NCI-H226 (cell line): ENCODE measurements around the gene SP6.

Source experiments
- DNase-seq: peaks from one replicate; pipeline ENCODE4 v3.0.0-alpha.2; 2015

The SP6 gene

DNA sequence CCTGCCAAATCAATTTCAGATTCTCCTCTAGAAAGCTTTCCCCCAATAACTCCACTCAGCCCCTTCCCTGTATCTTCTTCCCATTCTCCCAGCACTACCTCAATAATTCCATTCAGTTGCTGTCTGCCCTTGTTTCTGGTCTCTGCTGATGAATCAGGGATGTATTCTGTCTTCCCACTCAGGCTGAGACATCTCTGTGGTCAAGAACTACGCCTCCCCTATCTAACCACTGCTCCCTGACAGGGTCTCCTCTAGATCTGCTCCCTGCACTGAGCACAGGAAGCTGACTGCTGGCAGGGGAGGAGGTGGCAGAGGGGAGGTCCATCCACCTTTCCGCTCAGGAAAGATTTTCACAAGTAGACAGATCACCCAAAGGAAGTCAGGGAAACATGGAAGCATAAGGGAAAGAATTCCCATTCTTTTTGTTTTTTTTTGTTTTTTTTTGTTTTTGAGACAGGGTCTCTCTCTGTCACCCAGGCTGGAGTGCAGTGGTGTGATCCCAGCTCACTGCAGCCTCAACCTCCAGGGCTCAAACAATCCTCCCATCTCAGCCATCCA is 28.1 kb upstream of the SP6 start:
- DNase-seq: peak; percentile 82

DNA sequence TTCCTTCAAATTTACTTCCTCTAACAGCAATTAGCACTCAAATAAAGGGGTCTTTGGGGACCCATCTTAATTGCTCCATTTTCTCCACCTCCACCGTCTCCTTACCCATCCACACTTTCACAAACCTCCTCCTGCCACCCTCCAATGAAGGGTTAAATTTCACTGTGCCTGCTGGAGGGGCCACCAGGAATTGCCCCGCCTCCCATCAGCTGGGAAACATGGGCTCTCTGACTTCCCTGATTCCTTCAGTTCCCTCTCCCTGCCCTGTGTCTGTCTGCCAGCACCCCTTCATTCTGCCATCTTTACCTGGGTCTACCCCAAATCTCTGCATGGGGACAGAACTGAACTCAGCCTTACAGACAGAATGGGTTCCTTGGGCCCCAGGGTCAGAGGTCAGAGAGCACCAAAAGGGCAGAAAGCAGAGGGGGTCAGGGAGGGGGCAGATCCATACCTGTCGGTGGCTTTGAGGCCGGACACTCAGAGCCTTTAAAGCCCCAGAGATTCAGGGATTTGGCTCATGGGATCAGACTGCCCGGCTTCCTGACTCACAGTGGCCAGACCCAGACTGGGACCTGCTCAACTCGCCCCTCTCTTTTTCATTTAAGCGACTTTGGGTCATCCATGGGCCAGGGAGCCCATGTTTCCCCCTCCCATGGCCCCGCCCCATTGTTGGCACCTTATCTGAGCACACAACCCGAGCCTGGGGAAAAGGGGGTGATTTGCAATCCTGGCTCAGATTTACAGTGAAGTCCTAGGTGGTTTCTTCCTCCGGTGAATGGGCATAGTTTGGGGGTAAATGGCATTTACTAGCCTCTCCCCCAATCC is 27.5 kb upstream of the SP6 start:
- peak; percentile 9 for DNase-seq

DNA sequence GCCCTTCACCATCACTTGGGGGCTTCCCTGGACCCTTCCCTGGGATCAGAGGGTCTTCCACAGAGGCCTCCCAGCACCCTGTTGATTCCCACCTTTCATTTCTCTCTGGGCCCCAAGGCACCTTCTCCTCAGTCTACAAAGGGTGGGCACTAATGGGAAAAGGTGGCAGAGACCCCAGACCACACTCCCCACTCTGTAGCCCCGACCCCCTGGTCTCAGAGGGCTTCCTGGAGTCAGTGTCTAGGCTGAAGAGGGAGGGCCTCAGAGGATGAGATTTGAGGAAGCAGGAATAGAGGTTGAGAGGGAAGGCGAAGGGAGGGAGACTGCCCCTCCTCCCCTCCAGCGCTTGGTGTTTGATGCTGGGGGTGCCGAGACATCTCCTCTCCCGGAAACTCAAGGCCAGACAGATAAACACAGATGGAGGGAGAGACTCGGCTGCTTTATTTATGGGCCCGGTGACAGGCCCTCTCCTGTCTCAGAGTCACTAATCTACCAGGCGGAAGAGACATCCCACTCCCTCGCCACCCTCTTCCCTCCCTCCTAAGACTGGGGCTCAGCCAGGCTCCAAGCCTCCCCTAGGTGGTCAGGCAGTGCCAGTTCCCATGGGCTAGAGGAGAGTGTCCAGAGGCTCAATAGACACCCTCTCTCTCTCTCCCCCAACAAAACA is 26.5 kb upstream of the SP6 start:
- no peak for DNase-seq

DNA sequence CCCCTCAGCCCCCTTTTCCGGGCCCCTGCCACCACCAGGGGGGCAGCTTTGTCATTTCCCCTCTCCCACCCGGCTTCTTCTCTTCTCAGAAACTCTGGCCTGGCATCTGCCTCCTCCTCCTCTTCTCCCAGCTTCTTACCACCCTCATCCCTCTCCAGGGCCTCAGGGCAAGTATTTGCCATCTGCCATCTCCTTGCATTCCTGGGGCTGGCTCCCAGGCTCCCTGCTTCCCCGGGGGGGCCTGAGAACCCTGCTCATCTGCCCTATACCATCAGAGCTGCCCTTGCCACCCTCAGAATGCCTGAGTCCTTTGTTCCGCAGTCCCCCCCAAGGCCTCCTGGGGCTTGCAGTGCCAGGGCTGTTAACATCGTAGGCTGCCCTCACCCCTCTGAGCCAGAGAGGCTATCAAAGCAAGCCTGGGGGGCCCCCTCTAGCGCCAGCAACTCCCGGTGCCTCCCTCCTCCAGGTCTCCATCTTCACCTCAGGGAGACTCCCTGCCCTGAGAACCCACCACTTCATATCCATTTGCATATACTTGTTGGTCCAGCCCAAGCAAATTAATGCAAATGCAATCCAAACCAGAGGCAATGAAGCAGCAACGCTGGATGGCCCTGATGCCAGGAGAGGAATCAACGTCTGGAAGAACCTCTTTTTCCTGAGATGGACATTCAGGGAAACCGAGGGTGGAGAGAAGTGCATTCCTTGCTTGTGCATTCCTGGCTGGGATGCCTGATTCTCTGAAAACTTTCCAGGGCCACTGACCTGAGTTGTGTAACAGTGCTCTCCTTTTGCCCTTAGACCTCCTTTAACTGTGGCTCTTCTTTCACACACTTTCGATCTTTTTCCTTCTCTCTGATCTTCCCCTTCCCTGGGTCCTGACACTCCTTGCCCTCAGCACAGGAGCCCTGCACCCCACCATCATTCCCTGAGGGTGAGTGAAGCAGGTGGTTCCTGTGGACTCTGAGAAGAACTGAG is 24.3 kb upstream of the SP6 start:
- peak; percentile 64 for DNase-seq

DNA sequence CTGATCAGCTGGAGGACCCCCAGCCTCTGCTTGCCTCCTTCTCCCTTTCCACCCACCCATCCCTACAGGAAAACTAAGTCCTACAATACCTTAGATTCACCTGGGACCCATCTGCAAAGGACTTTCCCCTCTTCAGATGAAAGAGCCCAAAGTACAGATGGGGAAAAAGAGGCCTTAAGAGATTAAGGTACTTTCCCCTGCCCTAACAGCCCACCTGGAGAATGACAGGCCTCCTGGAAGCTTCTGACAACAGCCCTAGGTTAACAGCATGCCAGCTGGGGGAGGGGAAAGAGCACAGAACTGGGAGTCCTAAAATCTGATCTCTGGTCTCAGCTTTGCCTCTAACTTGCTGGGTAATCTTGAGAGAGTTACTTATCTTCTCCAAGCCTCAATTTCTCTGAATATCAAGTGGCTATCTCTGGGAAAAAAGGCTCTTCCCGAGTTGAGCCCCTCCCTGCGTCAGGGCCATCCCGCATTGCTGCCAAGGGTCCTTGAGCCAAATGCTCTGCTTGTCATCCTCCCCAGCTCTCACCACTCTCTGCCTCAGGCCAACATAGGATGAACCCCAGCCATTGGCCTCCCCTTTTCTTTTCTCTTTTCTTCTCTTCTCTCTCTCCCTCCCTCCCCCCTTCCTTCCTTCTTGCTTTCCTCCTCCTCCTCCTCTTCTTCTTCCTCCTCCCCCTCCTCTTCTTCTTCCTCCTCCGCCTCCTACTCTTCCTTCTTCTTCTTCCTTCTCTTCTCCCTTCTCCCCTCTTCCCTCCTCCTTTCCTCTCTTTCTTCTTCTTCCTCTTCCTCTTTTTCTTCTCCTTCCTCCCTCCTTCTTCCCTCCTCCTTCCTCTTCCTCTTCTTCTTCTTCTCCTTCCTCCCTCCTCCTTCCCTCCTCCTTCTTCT is 22.5 kb upstream of the SP6 start:
- no peak for DNase-seq

DNA sequence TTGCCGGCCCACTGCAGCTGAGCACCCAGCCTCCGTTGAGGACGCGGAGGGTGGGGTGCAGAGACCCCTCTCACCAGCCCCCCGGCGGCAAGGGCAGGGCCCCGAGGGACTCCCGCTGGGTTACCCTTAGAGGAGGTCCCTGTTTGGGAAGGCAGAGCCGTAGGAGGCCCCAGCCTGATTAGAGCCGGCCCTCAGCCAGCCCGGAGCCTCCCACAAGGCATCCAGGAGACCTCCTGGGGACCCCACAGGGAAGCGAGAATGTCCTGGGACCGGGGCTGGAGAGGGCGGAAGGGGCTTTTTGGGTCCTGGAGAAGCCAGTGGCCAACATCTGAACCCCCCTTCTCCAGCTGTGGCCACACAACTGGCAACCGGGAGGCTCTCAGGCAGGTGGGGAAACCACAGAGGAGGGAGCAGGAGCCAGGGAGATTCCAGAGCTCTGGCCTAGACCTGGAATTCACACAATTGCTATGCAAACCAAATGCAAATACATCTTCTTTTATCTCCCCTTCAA is 21.7 kb upstream of the SP6 start:
- peak; percentile 43 for DNase-seq

DNA sequence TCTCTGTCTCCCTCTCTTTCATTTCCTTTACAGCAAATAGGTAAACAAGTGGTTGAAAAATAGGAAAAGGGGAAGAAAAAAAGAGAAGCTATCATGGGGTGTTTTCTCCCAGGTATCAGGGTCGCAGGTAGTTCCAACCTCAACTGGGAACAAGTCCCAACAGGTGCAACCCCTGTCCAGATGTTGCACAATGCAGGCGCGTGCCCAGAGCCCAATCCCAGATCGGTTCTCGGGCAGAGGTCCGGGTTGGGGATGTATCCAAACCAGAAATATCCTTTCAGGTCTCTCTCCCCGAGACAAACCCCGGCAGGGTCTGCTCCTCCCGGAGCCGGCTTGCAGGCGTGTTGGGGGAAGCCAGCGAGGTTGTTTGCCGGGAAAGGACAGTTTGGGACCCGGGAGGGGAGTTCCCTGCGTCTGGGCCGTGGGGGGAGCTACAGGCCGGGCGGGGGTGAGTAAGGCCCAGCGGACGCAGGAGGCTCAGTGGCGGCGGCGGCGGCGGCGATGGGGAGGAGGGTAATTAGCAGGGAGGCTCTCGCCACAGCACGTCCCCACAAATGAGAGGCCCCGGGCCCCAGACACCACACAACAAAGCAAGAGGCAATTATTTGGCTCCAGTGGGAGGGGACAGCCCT is 21.2 kb upstream of the SP6 start:
- no peak for DNase-seq

DNA sequence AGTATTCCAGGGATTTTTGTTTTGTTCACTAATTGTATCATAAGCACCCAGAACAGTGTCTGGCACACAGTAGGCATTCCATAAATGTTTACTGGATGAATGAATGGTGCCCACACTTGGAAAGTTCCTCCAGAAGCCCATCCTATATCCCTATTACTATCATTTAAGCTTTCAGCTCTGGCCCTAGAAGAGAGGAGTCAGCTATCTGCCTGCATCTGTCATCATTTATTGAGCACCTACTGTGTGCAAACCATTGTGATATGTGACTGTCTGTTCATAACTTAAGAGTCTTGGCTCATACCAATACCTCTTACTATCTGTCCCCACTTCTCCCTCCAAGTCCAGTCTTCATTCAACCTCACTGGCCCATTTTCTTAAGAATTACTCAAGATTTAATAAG is 20.1 kb upstream of the SP6 start:
- DNase-seq: no peak

DNA sequence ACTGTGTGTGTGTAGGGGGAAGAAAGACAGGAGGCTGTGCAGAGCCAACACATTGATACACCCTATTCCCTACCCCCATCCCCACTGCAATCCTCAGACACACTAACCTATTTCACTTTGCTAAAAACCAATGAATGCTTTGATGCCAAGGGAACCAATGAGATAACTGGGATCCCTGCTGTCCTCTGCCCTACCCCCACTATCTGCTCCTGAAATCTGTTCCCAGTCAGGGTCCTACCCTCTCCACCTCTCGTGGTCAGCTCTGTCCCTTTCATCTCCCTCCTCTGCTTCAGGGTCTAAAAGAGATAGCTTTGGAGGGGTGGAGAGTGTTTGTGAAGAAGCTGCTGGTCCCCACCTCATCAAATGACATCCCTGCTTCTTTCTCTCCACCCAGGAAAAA is 19.1 kb upstream of the SP6 start:
- no peak for DNase-seq

DNA sequence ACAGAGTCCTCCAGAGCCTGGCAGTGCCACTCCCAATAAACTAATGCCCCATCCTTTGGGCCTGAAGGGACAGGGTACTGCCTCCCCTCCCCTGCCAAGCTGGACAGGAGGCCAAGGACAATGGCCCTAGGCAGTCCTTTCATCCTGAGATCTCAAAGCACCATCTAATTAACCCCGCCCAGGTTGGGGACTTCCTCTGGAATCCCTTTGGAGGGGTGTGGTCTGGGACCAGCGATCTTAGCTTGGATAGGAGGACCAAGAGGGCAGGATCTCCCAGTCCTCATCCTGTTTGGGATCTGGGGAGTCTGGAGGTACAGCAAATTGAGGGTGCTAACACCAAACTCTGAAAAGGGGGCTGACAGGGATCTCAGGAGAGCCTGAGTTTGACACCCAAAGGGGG is 18.2 kb upstream of the SP6 start:
- DNase-seq: no peak

DNA sequence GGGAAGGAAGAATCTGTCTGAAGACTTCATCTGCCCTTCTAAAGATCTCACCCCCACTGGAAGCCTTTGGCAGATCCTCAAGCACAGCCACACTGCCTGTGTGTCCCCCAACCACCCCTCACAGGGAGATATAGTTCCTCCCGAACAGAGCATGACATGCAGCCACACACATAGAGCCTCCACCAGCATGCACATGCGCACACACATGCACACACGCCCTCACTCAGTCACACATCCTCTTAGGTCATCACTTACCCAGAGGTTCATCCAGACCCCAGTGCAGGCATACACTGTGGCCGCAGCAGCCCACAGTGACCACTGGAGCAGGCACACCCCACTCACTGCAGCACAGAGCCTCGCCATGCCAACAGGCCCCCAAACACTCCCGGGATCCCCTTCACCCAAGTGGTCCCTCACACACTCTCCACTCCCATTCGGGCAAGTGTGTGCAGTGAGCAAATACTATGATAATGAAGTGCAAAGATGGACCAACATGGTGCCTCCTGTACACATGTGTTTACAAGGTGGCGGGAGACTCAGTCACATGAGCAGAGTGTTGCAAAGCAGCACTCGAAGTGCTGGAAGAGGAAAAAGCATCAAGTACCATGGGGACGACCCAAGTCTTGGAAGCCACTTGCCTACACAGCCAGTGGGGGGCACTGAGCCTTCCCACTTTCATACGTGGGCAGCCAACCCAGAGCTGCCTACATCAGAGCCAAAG is 17.0 kb upstream of the SP6 start:
- no peak for DNase-seq

DNA sequence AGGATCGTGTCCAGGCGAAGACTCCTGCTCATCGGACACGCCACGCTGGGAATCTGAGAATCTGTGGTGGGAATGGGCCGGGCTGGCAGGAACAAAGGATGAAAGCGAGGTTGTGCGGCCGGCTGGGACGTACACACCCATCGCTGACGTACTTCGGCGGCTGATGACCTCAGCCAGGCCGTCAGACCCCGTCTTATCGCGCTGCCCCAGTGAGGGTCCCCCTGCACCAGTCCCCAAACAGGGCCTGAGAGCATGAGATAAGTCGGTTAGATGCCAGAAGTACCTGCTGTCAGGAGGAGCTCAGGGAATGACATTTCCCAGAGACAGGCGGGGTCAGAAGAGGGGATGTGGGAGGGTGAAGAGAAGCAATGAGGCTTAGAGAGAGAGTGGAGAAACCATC is 16.0 kb upstream of the SP6 start:
- no peak for DNase-seq

DNA sequence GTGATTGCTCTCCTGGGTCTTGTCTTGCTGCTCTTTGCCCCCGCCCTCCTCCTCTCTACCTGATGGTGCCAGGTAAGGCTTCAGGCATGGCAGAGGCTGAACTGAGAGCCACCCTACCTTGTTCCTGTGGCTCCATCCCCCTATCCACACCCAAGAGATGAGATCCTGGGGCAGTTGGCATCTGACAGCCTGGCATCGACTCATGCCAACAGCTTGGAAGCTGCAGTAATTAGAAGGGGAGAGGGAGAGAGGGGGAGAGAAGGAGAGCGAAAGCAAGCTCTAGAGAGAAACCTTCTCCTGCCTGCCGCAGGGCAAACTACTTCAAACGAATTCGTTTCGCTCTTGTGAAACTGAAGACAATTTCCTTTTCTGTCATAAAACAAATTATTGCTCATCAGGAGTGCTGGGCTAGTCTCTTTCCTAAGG is 13.8 kb upstream of the SP6 start:
- no peak for DNase-seq

DNA sequence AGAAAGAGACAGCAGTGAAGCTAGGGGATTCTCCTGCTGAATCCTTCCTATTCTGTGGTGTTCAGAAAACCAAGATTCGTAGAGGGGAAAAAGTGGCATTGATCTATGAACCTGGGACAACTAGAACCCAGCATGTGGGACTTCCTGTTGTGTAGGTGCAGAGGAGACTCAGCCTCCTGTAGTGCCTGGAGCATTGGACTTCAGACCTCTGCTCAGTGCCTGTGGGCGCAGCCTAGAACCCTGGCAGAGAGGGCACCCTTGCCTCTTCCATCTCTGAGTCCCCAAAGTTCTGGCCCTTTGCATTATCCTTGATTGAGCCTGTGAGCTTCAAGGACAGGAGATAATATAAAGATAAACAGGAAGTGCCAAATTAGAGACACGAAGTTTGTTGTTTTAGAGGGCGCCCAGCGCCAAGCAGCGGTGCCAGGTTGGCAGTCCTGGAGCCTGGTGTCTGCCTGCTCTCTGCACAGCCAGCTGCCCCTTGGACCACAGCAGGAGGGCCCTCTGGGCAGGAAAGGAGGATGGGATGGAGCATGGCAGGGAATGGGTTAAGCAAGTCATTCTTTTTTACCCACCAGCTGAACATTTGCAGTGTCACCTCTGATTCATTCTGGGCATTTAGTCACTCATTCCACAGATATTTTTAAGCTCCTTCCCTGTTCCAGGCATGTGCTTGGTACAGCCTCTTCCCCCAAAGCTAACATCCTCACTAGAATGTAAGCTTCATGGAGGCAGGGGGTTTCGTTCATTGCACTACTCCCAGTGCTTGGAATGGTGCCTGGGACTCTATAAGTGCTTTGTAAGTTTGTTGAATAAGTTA is 11.9 kb upstream of the SP6 start:
- DNase-seq: peak; percentile 84

DNA sequence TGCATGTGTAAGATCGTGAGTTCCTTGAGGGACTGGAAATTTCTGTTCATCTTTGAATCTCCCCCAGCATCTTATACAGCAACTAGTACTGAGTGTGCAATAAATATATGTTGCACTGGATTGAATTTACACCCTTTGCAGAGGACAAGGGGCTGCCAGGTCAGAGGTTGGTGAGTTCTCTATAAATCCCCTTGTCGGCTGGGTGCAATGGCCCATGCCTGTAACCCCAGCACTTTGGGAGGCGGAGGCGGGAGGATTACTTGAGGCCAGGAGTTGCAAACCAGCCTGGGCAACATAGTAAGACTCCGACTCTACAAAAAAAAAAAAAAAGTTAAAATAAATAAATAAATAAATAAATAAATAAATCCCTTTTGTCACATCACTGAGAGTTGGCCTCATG is 9.4 kb upstream of the SP6 start:
- DNase-seq: no peak

DNA sequence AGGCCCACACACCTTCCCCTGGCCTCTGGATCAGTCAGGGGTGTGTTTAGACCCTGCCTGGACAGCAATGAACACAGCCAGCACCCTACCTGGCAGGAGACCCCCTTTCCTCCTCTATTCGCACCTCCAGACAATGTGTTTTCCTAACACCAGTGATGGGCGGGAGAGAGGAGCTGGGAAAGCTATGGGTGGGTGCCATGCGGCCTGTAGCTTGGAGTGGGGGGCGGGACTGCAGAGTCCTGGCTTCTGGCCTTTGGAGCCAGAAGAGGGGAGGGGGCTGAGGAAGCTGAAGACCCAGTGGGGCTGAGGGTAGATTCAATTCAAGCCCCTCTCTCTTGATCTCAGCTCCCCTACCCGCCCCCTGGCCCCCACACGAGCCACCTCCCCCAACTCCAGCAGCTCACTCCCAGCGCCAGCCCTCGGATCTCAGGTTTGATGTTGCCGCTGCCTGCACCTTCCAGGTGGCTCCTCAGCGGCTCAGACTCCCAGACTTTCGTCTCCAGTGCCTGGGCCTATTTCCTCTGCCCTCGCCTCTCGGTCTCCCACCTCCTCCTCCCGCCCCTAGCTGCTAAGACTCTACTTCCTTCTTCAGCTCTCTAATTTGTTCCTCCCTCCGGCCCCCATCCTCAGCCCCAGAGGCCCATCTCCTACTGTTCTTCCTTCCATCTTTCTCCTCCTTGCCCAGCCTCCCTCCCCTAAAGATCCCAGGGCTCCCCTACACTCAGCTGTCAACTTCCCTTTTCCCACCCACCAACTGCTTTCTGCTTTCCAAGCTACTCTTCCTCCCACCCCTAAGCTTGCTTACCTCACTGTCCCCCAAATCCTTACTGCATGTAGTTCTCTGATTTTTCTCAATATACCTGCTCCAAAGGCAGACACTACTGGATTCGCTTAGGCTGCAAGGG is 6.8 kb upstream of the SP6 start:
- no peak for DNase-seq

DNA sequence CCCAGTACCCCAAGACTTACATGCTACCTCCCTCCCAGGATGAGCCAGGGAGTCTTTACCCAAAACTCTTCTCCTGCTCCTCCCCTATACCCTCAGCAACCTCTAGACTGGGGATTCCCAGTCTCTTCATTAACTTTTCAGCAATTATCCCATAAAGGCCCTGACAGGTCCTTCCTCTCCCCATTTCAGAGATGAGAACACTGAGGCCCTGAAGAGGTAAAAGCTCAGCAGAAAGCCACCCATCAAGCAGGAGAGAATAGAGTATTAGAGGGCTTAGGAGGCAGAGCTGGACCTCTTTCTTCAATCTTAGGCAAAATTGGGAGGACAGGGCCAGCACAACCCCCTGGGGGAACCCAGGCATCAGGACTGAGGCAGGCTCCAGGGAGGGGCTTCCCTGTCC is 5.9 kb upstream of the SP6 start:
- DNase-seq: no peak

DNA sequence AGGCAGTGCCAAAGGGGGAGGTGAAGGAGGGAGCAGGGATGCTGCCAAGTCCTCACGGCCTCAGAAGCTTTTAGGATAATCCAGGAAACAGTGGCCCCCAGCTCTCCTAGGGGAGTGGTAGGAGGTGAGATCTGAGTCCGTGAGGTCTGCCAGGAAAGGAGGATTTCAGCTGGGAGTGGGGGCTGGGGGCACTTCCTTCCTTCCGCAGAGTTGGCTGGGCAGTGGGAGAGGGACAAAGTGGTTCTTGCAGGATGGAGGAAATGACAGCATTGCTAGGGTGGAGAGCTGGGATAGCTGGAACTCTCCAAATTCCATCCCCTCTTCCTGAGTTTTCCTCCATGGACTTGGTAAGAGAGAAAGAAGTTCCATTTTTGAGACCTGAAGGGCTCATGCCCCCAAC is 4.8 kb upstream of the SP6 start:
- no peak for DNase-seq

DNA sequence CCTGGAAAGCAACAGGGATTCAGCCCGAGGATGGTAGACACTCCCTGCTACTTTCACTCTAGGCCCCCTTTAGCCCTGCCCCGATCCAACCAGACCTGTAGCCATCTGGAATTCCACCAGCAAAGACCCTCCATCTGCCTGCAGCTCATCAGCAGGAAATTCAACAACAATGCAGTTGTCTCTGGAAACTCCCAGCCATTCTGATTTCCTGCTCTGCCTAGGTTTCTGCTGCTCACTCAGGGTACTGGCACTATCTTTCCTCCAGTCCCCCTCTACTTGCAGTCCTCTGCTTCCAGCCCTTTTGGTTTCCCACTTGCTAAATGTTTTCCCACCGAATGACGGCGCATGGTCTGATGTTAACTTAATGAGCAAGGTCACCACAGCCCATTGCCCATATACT is 2.7 kb upstream of the SP6 start:
- no peak for DNase-seq
